Osteocyte (in vitro differentiated cells): ENCODE results near the gene GYG2. TPM values are rescaled to one million over a fixed set of nuclear protein-coding genes. Genes with fewer than 3 reads are reported as not detected.

Experiments used
- DNase-seq: peaks from one replicate; pipeline ENCODE4 v3.0.0; 2021; ENCODE audit warnings: mixed read lengths; ENCODE audit not compliant: unreplicated experiment; ENCODE audit errors: extremely low spot score
- H3K27ac Mint-ChIP-seq: one replicate; pipeline ENCODE4 v1.8.0; 2021; ENCODE audit warnings: mild to moderate bottlenecking, mixed read lengths; ENCODE audit not compliant: unreplicated experiment
- H3K27me3 Mint-ChIP-seq: one replicate; pipeline ENCODE4 v1.8.0; 2021; ENCODE audit warnings: mixed read lengths; ENCODE audit not compliant: unreplicated experiment
- H3K36me3 Mint-ChIP-seq: one replicate; pipeline ENCODE4 v1.8.0; 2021; ENCODE audit warnings: mixed read lengths; ENCODE audit not compliant: unreplicated experiment
- H3K4me1 Mint-ChIP-seq: one replicate; pipeline ENCODE4 v1.8.0; 2021; ENCODE audit warnings: mixed read lengths; ENCODE audit not compliant: unreplicated experiment
- H3K4me3 Mint-ChIP-seq: one replicate; pipeline ENCODE4 v1.8.0; 2021; ENCODE audit warnings: mild to moderate bottlenecking, moderate library complexity, mixed read lengths; ENCODE audit not compliant: unreplicated experiment
- H3K9me3 Mint-ChIP-seq: one replicate; pipeline ENCODE4 v1.8.0; 2021; ENCODE audit warnings: mixed read lengths; ENCODE audit not compliant: unreplicated experiment
- total RNA-seq: library from RNA; stranded (reverse); gene quantifications from 2 replicates; pipeline ENCODE4 v1.2.1, GENCODE V29; 2021
- TF ChIP-seq, protein P1 (sequence below): fragments of 200-600 bp; sonication (generic); IDR thresholded peaks from 2 replicates; pipeline ENCODE4 v1.5.0; 2021; ENCODE audit warnings: antibody characterized with exemption, mild to moderate bottlenecking, moderate library complexity

The GYG2 gene
- total RNA-seq, 1 donor from 2014 or later = 11.8 TPM

DNA sequence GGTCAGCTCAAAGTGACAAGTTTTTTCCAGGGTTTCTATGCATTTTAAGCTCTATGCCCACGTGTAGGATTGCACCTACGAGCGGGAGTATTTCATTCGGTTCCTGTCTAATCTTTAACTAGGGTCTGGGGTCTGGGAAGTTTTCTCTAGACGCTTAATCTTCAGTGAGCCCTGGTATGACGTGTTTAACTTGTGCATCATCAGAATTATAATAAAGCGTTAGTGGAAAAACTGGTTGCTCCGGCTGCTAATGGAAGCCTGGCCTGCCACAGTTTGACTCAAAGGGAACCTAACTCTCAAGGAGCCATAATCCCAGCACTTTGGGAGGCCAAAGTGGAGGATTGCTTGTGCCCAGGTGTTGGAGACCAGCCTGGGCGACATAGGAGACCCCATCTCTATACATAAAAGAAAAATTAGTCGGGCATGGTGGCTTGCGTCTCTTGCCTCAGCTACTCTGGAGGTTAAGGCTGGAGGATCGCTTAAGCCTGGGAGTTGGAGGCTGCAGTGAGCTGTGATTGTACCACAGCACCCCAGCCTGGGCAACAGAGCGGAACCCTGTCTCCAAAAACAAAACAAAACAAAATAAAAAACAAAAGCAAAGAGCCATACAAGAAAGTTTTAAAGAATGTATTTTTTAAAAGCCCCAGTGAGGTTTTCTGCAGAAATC, 70.2 kb downstream of the GYG2 start:
- Mint-ChIP-seq H3K4me1 (peaks cover 3% of the 10 kb centered on the region), H3K4me3 (no peak overlapping the region), H3K27ac (no peak overlapping the region), H3K36me3 (no peaks in the 10 kb centered on the region), H3K27me3 (no peaks in the 10 kb centered on the region), H3K9me3 (peaks cover 7% of the 10 kb centered on the region)
- no peak for DNase-seq
- TF ChIP-seq, protein P1, sequence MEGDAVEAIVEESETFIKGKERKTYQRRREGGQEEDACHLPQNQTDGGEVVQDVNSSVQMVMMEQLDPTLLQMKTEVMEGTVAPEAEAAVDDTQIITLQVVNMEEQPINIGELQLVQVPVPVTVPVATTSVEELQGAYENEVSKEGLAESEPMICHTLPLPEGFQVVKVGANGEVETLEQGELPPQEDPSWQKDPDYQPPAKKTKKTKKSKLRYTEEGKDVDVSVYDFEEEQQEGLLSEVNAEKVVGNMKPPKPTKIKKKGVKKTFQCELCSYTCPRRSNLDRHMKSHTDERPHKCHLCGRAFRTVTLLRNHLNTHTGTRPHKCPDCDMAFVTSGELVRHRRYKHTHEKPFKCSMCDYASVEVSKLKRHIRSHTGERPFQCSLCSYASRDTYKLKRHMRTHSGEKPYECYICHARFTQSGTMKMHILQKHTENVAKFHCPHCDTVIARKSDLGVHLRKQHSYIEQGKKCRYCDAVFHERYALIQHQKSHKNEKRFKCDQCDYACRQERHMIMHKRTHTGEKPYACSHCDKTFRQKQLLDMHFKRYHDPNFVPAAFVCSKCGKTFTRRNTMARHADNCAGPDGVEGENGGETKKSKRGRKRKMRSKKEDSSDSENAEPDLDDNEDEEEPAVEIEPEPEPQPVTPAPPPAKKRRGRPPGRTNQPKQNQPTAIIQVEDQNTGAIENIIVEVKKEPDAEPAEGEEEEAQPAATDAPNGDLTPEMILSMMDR = no peak

DNA sequence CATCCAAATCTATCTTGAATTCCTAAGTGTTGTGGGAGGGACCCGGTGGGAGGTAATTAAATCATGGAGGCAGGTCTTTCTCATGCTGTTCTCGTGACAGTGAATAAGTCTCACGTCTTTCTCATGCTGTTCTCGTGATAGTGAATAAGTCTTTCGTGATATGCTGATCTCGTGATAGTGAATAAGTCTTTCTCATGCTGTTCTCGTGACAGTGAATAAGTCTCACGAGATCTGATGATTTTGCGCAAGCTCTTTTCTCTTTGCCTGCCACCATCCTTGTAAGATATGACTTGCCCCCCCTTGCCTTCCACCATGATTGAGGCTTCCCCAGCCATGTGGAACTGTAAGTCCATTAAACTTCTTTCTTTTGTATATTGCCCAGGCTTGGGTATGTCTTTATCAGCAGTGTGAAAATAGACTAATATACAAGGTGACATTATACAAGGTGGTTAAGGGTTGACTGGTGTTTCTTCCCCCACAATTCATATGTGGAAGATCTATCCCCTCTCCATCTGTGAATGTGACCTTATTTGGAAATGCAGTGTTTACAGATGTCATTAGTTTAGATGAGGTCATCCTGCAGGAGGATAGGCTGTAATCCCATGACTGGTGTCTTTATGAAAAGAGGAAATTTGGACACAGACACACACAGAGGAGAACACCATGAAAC, 72.8 kb downstream of the GYG2 start:
- H3K27ac Mint-ChIP-seq = no peak overlapping the region
- DNase-seq = no peak

DNA sequence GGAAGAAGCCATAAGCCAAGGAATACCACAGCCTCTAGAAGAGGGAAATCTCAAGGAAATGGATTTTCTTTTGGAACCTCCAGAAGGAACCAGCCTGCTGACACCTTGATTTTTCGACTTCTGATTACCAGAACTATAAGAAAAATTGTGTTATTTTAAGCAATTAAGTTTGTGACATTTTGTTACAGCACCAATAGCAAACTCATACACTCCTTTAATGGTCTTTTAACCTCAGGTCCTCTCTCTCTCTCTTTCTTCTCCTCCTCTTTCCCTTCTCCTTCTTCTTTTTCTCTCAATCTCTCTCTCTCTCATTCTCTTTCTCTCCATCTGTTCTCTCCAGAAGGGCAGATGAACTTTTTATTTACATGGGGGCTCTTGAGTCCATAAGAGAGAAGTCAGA, 74.1 kb downstream of the GYG2 start:
- no peak for DNase-seq
- TF ChIP-seq, protein P1 = no peak
- no peaks in the 10 kb centered on the region for H3K27me3 Mint-ChIP-seq
- H3K9me3 Mint-ChIP-seq = peaks cover 8% of the 10 kb centered on the region
- H3K4me3 Mint-ChIP-seq = no peak overlapping the region
- peaks cover 13% of the 10 kb centered on the region for H3K36me3 Mint-ChIP-seq
- no peak overlapping the region for H3K27ac Mint-ChIP-seq
- peaks cover 3% of the 10 kb centered on the region for H3K4me1 Mint-ChIP-seq

More for the DNA sequence above, 72.8 kb downstream of the GYG2 start:
- H3K4me1 Mint-ChIP-seq = peaks cover 3% of the 10 kb centered on the region
- TF ChIP-seq, protein P1 = no peak
- no peaks in the 10 kb centered on the region for H3K27me3 Mint-ChIP-seq
- H3K4me3 Mint-ChIP-seq = no peak overlapping the region
- H3K9me3 Mint-ChIP-seq = peaks cover 8% of the 10 kb centered on the region
- H3K36me3 Mint-ChIP-seq = peaks cover 7% of the 10 kb centered on the region

DNA sequence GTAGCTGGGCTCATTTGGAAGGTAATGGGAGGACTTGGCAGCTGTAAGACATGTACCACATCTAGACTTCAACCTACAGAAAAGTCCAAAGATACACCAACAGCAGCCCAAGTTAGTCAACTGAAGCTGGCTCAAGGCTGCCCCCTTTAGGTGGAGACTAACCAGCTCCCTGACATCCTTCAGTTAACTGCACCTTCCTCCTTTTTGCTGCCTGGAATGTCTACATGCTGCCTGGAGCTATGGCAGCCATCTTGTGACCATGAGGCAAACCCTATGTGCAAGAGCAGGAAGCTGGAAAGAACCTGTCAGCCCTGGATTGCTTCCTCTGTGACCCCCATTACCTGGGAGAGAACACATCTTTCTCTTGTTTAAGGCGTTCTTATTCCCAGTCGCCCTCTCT, 74.6 kb downstream of the GYG2 start:
- TF ChIP-seq, protein P1 = peak; percentile 15
- peaks cover 18% of the 10 kb centered on the region for H3K36me3 Mint-ChIP-seq

DNA sequence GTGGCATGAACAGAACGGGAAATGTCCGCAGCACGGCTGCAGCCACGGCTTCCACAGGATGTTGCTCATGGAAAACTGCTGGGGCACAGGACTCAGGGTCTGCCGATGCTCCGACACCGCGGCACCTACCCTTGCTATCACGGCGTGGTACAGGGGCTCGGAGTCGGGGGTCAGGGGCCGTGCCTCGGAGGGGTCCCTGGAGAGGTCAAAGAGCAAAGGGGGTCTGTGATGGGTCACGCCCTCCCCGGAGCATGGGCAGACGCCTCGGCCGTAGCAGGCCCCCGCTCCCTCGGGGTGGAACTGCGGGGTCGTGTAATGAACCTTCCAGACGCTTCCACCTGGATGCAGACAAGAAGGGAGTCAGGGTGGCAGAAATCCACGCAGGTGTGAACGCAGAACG, 78.6 kb downstream of the GYG2 start:
- DNase-seq = no peak
- no peak overlapping the region for H3K27ac Mint-ChIP-seq
- TF ChIP-seq, protein P1 = no peak
- no peaks in the 10 kb centered on the region for H3K27me3 Mint-ChIP-seq
- peaks cover 8% of the 10 kb centered on the region for H3K9me3 Mint-ChIP-seq
- no peaks in the 10 kb centered on the region for H3K4me1 Mint-ChIP-seq
- peaks cover 24% of the 10 kb centered on the region for H3K36me3 Mint-ChIP-seq
- H3K4me3 Mint-ChIP-seq = no peak overlapping the region

More for the DNA sequence above, 74.6 kb downstream of the GYG2 start:
- Mint-ChIP-seq H3K9me3 (peaks cover 8% of the 10 kb centered on the region), H3K4me3 (no peak overlapping the region), H3K4me1 (peaks cover under 1% of the 10 kb centered on the region), H3K27ac (no peak overlapping the region), H3K27me3 (no peaks in the 10 kb centered on the region)
- no peak for DNase-seq
